ENCODE data around the gene LMO1. TPM values are rescaled to one million over a fixed set of nuclear protein-coding genes. Genes with fewer than 3 reads are reported as not detected.

The LMO1 gene
- total RNA-seq, 1 donor from 2014 or later = 0.43 TPM

GRCh38 chr11:8234425-8234821 lies 29.3 kb downstream of the LMO1 start:
- Mint-ChIP-seq H3K4me3 (ENCODE audit: low read depth) (no peak overlapping the region), H3K27me3 (peaks cover 23% of the 10 kb centered on the region), H3K36me3 (ENCODE audit: insufficient read depth) (no peaks in the 10 kb centered on the region), H3K4me1 (ENCODE audit: low read depth) (no peaks in the 10 kb centered on the region), H3K9me3 (ENCODE audit: low read depth) (no peaks in the 10 kb centered on the region), H3K27ac (no peak overlapping the region)
- DNase-seq (ENCODE audit: low spot score, unreplicated experiment) = no peak
- TF ChIP-seq CTCF (IDR thresholded peaks at IDR 0.05; ENCODE audit: unreplicated experiment) = no peak

- Mint-ChIP-seq H3K4me1 (ENCODE audit: low read depth) (no peaks in the 10 kb centered on the region), H3K27me3 (peaks cover 23% of the 10 kb centered on the region), H3K4me3 (ENCODE audit: low read depth) (no peak overlapping the region)
Observed at GRCh38 chr11:8233691-8234424, 29.8 kb downstream of the LMO1 start.

GRCh38 chr11:8232849-8233606 lies 30.6 kb downstream of the LMO1 start:
- H3K4me3 Mint-ChIP-seq (ENCODE audit: low read depth) = no peak overlapping the region
- no peak for TF ChIP-seq CTCF (IDR thresholded peaks at IDR 0.05; ENCODE audit: unreplicated experiment)
- H3K27me3 Mint-ChIP-seq = peaks cover 20% of the 10 kb centered on the region
- no peaks in the 10 kb centered on the region for H3K9me3 Mint-ChIP-seq (ENCODE audit: low read depth)
- no peak for DNase-seq (ENCODE audit: low spot score, unreplicated experiment)
- H3K27ac Mint-ChIP-seq = no peak overlapping the region
- no peaks in the 10 kb centered on the region for H3K36me3 Mint-ChIP-seq (ENCODE audit: insufficient read depth)
- no peaks in the 10 kb centered on the region for H3K4me1 Mint-ChIP-seq (ENCODE audit: low read depth)

More at GRCh38 chr11:8233691-8234424, 29.8 kb downstream of the LMO1 start:
- Mint-ChIP-seq H3K36me3 (ENCODE audit: insufficient read depth) (no peaks in the 10 kb centered on the region), H3K27ac (no peak overlapping the region), H3K9me3 (ENCODE audit: low read depth) (no peaks in the 10 kb centered on the region)
- no peak for DNase-seq (ENCODE audit: low spot score, unreplicated experiment)
- no peak for TF ChIP-seq CTCF (IDR thresholded peaks at IDR 0.05; ENCODE audit: unreplicated experiment)

- Mint-ChIP-seq H3K36me3 (ENCODE audit: insufficient read depth) (no peaks in the 10 kb centered on the region), H3K27me3 (peaks cover 20% of the 10 kb centered on the region), H3K4me3 (ENCODE audit: low read depth) (no peak overlapping the region), H3K9me3 (ENCODE audit: low read depth) (no peaks in the 10 kb centered on the region), H3K4me1 (ENCODE audit: low read depth) (no peaks in the 10 kb centered on the region), H3K27ac (no peak overlapping the region)
- DNase-seq (ENCODE audit: low spot score, unreplicated experiment) = no peak
- TF ChIP-seq CTCF (IDR thresholded peaks at IDR 0.05; ENCODE audit: unreplicated experiment) = no peak
Observed at GRCh38 chr11:8232414-8232813, 31.3 kb downstream of the LMO1 start.

- Mint-ChIP-seq H3K27ac (no peak overlapping the region), H3K4me1 (ENCODE audit: low read depth) (no peaks in the 10 kb centered on the region), H3K9me3 (ENCODE audit: low read depth) (no peaks in the 10 kb centered on the region), H3K4me3 (ENCODE audit: low read depth) (no peak overlapping the region), H3K36me3 (ENCODE audit: insufficient read depth) (no peaks in the 10 kb centered on the region), H3K27me3 (peaks cover 20% of the 10 kb centered on the region)
- DNase-seq (ENCODE audit: low spot score, unreplicated experiment) = no peak
- TF ChIP-seq CTCF (IDR thresholded peaks at IDR 0.05; ENCODE audit: unreplicated experiment) = no peak
Observed at GRCh38 chr11:8231979-8232378, 31.7 kb downstream of the LMO1 start.

Data from progenitor cell of endocrine pancreas (in vitro differentiated cells).